DND-41 (cell line): Measurements from ENCODE around the gene INTS1.

Experiments
- ATAC-seq: fragments of 200-7000 bp; cut with Tn5 transposase; 3 replicates; pipeline ENCODE4 v1.9.1; 2021; ENCODE audit warnings: low read depth; ENCODE audit not compliant: insufficient read depth
- DNase-seq: peaks from one replicate; pipeline ENCODE4 v3.0.0-alpha.2; 2020
- H2AFZ ChIP-seq: 2 replicates; pipeline ENCODE4 v1.6.0; 2012; ENCODE audit warnings: low read depth, low read length
- H3K27ac ChIP-seq: 2 replicates; pipeline ENCODE4 v1.5.1; 2012; ENCODE audit warnings: low read length, inconsistent platforms
- H3K27me3 ChIP-seq: fragments of 200-600 bp; sonication (generic); 2 replicates; pipeline ENCODE4 v1.6.0; 2012; ENCODE audit warnings: low read length, mild to moderate bottlenecking, inconsistent platforms; ENCODE audit not compliant: insufficient read depth, poor library complexity
- H3K36me3 ChIP-seq: 2 replicates; pipeline ENCODE4 v1.5.1; 2012; ENCODE audit warnings: low read length, inconsistent platforms; ENCODE audit not compliant: insufficient read depth
- H3K4me1 ChIP-seq: 2 replicates; pipeline ENCODE4 v1.5.1; 2012; ENCODE audit warnings: mild to moderate bottlenecking, low read length; ENCODE audit not compliant: insufficient read depth
- H3K4me2 ChIP-seq: 2 replicates; pipeline ENCODE4 v1.6.0; 2012; ENCODE audit warnings: mild to moderate bottlenecking, moderate library complexity, low read length, inconsistent platforms; ENCODE audit not compliant: insufficient read depth
- H3K4me3 ChIP-seq, 2 experiments: fragments of 200-600 bp in 1 of 2; shearing (Covaris generic) in 1 of 2; 2 replicates each; pipeline ENCODE4 v1.5.1; 2012 to 2016; ENCODE audit warnings: inconsistent platforms in 2 of 2, low read length in 2 of 2, mild to moderate bottlenecking in 2 of 2, low read depth in 1 of 2, moderate library complexity in 1 of 2
- H3K79me2 ChIP-seq: 2 replicates; pipeline ENCODE4 v1.6.0; 2012; ENCODE audit warnings: low read length, inconsistent platforms; ENCODE audit not compliant: insufficient read depth
- H3K9ac ChIP-seq: 2 replicates; pipeline ENCODE4 v1.6.0; 2012; ENCODE audit warnings: low read depth, mild to moderate bottlenecking, inconsistent platforms, low read length, moderate library complexity
- H3K9me3 ChIP-seq: 2 replicates; pipeline ENCODE4 v1.5.1; 2012; ENCODE audit warnings: low read length, moderate library complexity, mild to moderate bottlenecking, inconsistent platforms; ENCODE audit not compliant: insufficient read depth, severe bottlenecking
- H4K20me1 ChIP-seq: 2 replicates; pipeline ENCODE4 v1.6.0; 2012; ENCODE audit warnings: low read length; ENCODE audit not compliant: insufficient read depth
- CTCF ChIP-seq: IDR thresholded peaks from 2 replicates; pipeline ENCODE4 v1.5.1; 2012; ENCODE audit warnings: borderline replicate concordance, low read length, moderate library complexity, mild to moderate bottlenecking; ENCODE audit not compliant: poor library complexity, severe bottlenecking; ENCODE audit errors: extremely low read depth
- EZH2 ChIP-seq: IDR thresholded peaks from 3 replicates; pipeline ENCODE4 v1.6.1; 2012; ENCODE audit warnings: borderline replicate concordance, low read depth, mild to moderate bottlenecking, moderate library complexity, low read length, inconsistent platforms; ENCODE audit not compliant: severe bottlenecking

The INTS1 gene

GRCh38 chr7:1442355-1443124 is 61.6 kb downstream of the INTS1 start:
- Histone ChIP-seq H3K36me3 (no peaks in the 10 kb centered on the region), H3K9ac (no peak overlapping the region), H3K4me1 (no peaks in the 10 kb centered on the region), H3K4me3 (no peak overlapping the region), H2AFZ (no peak overlapping the region), H3K4me2 (no peak overlapping the region), H3K79me2 (no peaks in the 10 kb centered on the region), H3K27me3 (no peaks in the 10 kb centered on the region), H3K27ac (no peak overlapping the region), H3K9me3 (no peaks in the 10 kb centered on the region), H4K20me1 (no peaks in the 10 kb centered on the region)
- TF ChIP-seq EZH2 = no peak
- no peak for TF ChIP-seq CTCF
- ATAC-seq = no peak
- no peak for DNase-seq

- TF ChIP-seq EZH2 (no peak), CTCF (no peak)
- Histone ChIP-seq H3K9me3 (no peaks in the 10 kb centered on the region), H2AFZ (no peak overlapping the region), H3K4me2 (no peak overlapping the region), H3K27me3 (no peaks in the 10 kb centered on the region), H3K4me1 (no peaks in the 10 kb centered on the region), H3K4me3 (no peak overlapping the region), H3K79me2 (no peaks in the 10 kb centered on the region), H4K20me1 (no peaks in the 10 kb centered on the region), H3K9ac (no peak overlapping the region), H3K36me3 (no peaks in the 10 kb centered on the region), H3K27ac (no peak overlapping the region)
- ATAC-seq = no peak; the same call in 2 of the 3 replicates
- no peak for DNase-seq
These were observed 62.4 kb downstream of the INTS1 start for GRCh38 chr7:1441615-1442354.

GRCh38 chr7:1440620-1441019 is 63.6 kb downstream of the INTS1 start:
- TF ChIP-seq CTCF (no peak), EZH2 (no peak)
- no peak for DNase-seq
- Histone ChIP-seq H3K4me1 (no peaks in the 10 kb centered on the region), H2AFZ (no peak overlapping the region), H3K9ac (no peak overlapping the region), H3K4me2 (no peak overlapping the region), H3K27ac (no peak overlapping the region), H3K27me3 (no peaks in the 10 kb centered on the region), H3K79me2 (no peaks in the 10 kb centered on the region), H3K9me3 (no peaks in the 10 kb centered on the region), H4K20me1 (no peaks in the 10 kb centered on the region), H3K4me3 (no peak overlapping the region), H3K36me3 (no peaks in the 10 kb centered on the region)
- ATAC-seq = no peak
